Measurements from ENCODE around the gene ACOT11.
A peak's percentile ranks its signal among the peaks of the same experiment; 100 is the strongest.

Gene ACOT11

DNA sequence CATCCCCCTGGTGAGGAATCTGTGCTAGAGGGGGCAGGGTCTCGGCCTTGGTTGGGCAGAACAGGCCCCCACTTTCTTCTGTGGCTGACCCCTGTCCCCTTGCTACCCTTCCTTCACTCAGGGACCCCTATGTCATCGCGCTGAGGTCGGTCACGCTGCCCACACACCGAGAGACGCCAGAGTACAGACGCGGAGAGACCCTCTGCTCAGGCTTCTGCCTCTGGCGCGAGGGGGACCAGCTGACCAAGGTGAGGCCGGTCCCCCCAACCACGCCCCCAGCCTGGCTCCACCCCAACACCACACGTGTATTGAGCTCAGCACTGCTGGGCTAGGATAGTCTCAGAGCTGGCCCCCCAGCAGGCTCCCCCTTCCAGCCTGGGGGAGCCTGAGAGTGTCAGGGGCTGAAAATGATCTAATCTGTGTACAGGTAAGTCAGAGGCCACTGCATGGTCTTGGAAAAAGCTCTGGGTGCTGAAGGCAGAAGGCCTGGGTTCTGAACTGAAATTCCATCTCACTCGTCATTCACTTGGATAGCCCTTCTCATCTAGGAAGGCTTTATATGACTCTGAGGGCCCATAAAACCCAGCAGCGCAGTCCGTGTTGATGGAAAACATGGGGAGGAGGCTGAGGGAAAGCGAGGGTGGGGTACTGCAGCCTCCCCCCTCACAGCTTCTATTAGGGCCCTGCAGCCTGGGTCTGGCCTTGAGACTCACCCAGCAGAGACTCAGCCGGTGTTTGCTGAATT lies 60.0 kb downstream of the ACOT11 start:
- Histone ChIP-seq H3K27ac (no peak overlapping the region), H3K36me3 (replicated peaks) (no peaks in the 10 kb centered on the region), H3K4me3 (ENCODE audit: low read depth, low read length) (no peak overlapping the region), H3K27me3 (replicated peaks) (no peaks in the 10 kb centered on the region)
- DNase-seq, result no peak
- TF ChIP-seq, protein P1, sequence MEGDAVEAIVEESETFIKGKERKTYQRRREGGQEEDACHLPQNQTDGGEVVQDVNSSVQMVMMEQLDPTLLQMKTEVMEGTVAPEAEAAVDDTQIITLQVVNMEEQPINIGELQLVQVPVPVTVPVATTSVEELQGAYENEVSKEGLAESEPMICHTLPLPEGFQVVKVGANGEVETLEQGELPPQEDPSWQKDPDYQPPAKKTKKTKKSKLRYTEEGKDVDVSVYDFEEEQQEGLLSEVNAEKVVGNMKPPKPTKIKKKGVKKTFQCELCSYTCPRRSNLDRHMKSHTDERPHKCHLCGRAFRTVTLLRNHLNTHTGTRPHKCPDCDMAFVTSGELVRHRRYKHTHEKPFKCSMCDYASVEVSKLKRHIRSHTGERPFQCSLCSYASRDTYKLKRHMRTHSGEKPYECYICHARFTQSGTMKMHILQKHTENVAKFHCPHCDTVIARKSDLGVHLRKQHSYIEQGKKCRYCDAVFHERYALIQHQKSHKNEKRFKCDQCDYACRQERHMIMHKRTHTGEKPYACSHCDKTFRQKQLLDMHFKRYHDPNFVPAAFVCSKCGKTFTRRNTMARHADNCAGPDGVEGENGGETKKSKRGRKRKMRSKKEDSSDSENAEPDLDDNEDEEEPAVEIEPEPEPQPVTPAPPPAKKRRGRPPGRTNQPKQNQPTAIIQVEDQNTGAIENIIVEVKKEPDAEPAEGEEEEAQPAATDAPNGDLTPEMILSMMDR (IDR thresholded peaks at IDR 0.05; ENCODE audit: low read depth, low read length, missing control alignments), result no peak
- in situ Hi-C loops (cut with HindIII; ENCODE audit: low pct_ligation_motif_present, low sequenced_read_pairs), result no loop called here

DNA sequence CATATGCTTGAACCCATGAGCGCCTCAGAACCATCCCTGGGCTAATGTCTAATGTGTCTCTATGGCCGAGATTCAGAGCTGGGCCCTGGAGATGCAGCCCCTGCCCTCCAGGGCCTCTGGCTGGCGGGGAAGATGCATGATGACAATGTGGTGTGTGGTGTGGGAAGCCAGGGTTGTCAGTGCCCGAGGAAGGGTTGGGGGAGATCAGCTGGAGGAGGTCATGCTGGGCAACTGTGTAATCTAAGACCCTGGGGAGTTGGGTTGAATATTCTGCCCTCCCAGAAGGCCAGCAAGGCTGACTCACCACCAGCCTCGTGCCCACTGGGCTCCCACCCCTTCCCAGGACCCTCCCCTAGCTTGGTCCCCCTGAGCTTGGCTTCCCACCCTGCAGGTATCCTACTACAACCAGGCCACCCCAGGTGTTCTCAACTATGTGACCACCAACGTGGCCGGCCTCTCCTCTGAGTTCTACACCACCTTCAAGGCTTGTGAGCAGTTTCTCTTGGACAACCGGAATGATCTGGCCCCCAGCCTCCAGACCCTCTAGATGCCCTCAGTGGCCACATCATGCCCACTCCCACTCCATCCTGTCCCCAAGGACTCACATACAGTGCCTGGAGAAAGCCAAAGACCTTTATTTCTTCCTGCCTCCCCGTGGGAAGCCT lies 60.7 kb downstream of the ACOT11 start:
- no peak for DNase-seq
- TF ChIP-seq, protein P1 (IDR thresholded peaks at IDR 0.05; ENCODE audit: low read depth, low read length, missing control alignments), result no peak
- no peak overlapping the region for H3K4me3 ChIP-seq (ENCODE audit: low read depth, low read length)
- no peaks in the 10 kb centered on the region for H3K27me3 ChIP-seq (replicated peaks)
- H3K36me3 ChIP-seq (replicated peaks), result no peaks in the 10 kb centered on the region
- H3K27ac ChIP-seq, result no peak overlapping the region
- in situ Hi-C loops (cut with HindIII; ENCODE audit: low pct_ligation_motif_present, low sequenced_read_pairs), result no loop called here

DNA sequence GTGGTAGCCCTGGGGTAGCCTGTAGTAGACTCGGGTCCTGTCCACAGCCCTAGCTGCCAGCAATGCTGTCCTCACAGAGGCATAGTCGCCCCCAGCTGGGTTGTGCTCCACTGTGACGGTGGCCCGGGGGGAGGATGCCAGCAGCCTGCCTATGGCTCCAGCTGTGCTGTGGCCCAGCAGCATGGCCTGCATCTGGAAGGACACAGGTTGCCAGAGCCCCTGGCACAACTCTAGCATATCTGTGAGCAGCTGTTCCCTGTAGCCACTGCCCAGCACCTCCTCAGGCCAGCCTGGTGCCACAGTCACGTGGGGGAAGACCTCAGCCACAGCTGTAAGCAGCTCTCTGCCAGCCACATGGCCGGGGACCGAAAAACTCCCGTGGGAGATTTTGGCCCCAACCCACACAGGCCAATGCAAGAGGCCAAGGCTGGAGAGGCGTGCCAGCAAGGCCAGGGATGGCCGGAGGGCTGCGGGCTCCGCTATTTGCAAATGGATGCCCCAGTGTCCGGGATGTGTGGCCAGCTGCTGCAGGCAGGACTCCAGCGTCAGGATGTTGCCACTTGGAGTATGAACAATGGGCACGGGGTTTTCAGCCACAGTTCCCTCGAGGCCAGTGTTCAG lies 61.4 kb downstream of the ACOT11 start:
- no peak overlapping the region for H3K4me3 ChIP-seq (ENCODE audit: low read depth, low read length)
- H3K27me3 ChIP-seq (replicated peaks), result no peaks in the 10 kb centered on the region
- no peaks in the 10 kb centered on the region for H3K36me3 ChIP-seq (replicated peaks)
- no peak overlapping the region for H3K27ac ChIP-seq
- in situ Hi-C loops (cut with HindIII; ENCODE audit: low pct_ligation_motif_present, low sequenced_read_pairs), result no loop called here
- no peak for DNase-seq
- TF ChIP-seq, protein P1 (IDR thresholded peaks at IDR 0.05; ENCODE audit: low read depth, low read length, missing control alignments), result no peak

DNA sequence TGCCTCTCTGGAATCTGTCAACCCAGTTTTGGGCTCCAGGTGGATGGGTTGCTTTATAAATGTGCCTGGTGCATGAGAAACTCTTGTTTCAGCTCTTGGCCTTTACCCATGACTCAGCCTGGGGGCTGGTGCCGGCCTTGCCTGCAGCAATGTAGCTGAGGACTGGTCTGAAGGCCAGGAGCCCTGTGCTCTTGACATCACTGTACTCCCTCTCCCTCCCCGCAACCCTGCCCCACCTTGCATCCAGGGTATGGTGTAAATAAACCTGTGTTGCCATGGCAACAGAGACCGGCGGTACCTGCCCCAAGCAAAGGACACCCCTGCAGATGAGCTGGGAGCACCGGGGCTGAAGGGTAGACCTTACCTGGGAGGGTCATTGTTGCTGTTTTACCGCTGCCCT lies 62.0 kb downstream of the ACOT11 start:
- Histone ChIP-seq H3K36me3 (replicated peaks) (no peaks in the 10 kb centered on the region), H3K27me3 (replicated peaks) (no peaks in the 10 kb centered on the region), H3K4me3 (ENCODE audit: low read depth, low read length) (no peak overlapping the region), H3K27ac (no peak overlapping the region)
- in situ Hi-C loops (cut with HindIII; ENCODE audit: low pct_ligation_motif_present, low sequenced_read_pairs), result no loop called here
- peak; percentile 5 for DNase-seq
- TF ChIP-seq, protein P1 (IDR thresholded peaks at IDR 0.05; ENCODE audit: low read depth, low read length, missing control alignments), result no peak

DNA sequence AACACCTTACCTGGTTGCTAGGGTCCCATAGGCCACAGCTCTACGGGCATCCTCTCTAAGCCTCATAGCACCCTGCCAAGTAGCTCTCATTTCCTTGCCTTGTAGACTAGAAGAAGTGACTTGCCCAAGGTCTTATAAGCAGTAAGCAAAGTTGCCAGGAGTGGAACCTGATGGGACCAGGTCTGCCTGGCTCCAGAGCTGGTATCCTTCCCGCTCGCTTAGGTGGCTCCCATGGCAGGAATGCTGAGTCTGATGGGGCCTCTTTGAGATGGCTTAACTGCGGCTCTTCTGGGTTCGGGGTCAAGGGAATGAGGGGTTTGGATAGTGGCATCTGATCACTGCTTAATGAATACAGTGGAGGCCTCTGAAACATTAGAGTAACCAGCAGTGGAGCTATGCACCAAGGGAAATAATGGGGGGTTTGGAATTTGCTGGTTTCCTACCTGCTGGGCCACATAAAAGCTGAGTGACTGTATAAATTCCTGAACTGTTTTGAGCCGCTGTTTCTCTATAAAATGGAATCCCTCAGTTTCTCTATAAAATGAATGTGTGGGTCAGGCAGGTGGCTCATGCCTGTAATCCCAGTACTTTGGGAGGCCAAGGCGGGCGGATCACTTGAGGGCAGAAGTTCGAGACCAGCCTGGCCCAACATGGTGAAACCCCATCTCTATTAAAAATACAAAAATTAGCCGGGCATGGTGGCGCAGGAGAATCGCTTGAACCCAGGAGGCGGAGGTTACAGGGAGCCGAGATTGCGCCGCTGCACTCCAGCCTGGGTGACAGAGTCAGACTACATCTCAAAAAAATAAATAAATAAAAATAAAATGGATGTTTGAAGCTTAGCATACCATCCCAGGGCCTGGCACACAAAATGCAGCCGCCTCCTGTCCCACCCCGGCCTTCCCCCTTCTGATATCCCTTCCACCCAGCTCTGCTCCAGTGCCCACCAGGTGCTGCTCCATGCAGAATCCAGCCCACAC lies 62.9 kb downstream of the ACOT11 start:
- DNase-seq, result no peak
- Histone ChIP-seq H3K27ac (no peak overlapping the region), H3K36me3 (replicated peaks) (no peaks in the 10 kb centered on the region), H3K4me3 (ENCODE audit: low read depth, low read length) (no peak overlapping the region), H3K27me3 (replicated peaks) (no peaks in the 10 kb centered on the region)
- TF ChIP-seq, protein P1 (IDR thresholded peaks at IDR 0.05; ENCODE audit: low read depth, low read length, missing control alignments), result no peak
- in situ Hi-C loops (cut with HindIII; ENCODE audit: low pct_ligation_motif_present, low sequenced_read_pairs), result no loop called here
